ENCODE measurements around the gene SOCS1. TPM values are rescaled to one million over a fixed set of nuclear protein-coding genes. Genes with fewer than 3 reads are reported as not detected.

Gene SOCS1
- total and polyA plus RNA-seq, 2 of the 8 experiments (the other 6 are each of a cell fraction or from before 2014, with no cell fraction given) = 21.0 to 48.9 TPM

GRCh38 chr16:11240636-11241473 lies 15.1 kb downstream of the SOCS1 start:
- Histone ChIP-seq H3K79me1 (ENCODE audit: low read depth, low read length) (no peaks in the 10 kb centered on the region), H2AK5ac (ENCODE audit: low read depth, low read length) (no peak overlapping the region), H2BK5ac (ENCODE audit: low read depth, low read length) (no peak overlapping the region), H4K20me1 (replicated peaks in 1 of 2; ENCODE audit: control insufficient read depth in 1 of 2, insufficient read depth in 2 of 2, low read length in 2 of 2) (no peaks in the 10 kb centered on the region), H3K23me2 (ENCODE audit: low read depth, low read length) (no peaks in the 10 kb centered on the region; the same call in 1 of the 2 replicates), H3K4me3 (ENCODE audit: extremely low read depth in 1 of 4, insufficient read depth in 2 of 4, low read depth in 3 of 4, low read length in 4 of 4) (no peak overlapping the region), H3K4me2 (ENCODE audit: insufficient read depth in 1 of 2, low read depth in 2 of 2, low read length in 2 of 2) (no peak overlapping the region), H3K23ac (ENCODE audit: insufficient read length) (no peak overlapping the region), H3K9ac (replicated peaks in 1 of 4; ENCODE audit: extremely low read depth in 1 of 4, low read depth in 3 of 4, low read length in 3 of 4) (no peak overlapping the region), H3K79me2 (ENCODE audit: control insufficient read depth in 1 of 2, insufficient read depth in 2 of 2, low read length in 2 of 2) (no peaks in the 10 kb centered on the region), H3K14ac (ENCODE audit: insufficient read length) (no peak overlapping the region), H3K27me3 (replicated peaks in 1 of 4; ENCODE audit: control insufficient read depth in 3 of 4, extremely low read depth in 1 of 4, insufficient read depth in 3 of 4, low read length in 3 of 4) (no peaks in the 10 kb centered on the region), H4K91ac (replicated peaks; ENCODE audit: insufficient read length, low read length) (peak overlapping the region; percentile 5), H2BK15ac (ENCODE audit: low read length) (no peak overlapping the region), H3K36me3 (ENCODE audit: control insufficient read depth in 2 of 4, insufficient read depth in 4 of 4, low read length in 3 of 4) (no peaks in the 10 kb centered on the region), H3K4ac (replicated peaks; ENCODE audit: insufficient read length, low read depth, low read length) (no peak overlapping the region), H3K27ac (ENCODE audit: low read depth, low read length) (no peak overlapping the region), H4K5ac (ENCODE audit: insufficient read length, low read depth, low read length) (no peak overlapping the region), H4K8ac (ENCODE audit: extremely low read depth, insufficient read depth, low read length) (no peak overlapping the region), H2AFZ (ENCODE audit: low read length) (no peak overlapping the region), H3K4me1 (replicated peaks in 1 of 4; ENCODE audit: control insufficient read depth in 3 of 4, insufficient read depth in 4 of 4, low read length in 3 of 4) (peaks cover 0 to 6% (median 3%) of the 10 kb centered on the region in 4 experiments; a peak in 2 of 7 replicates), H3K9me3 (ENCODE audit: insufficient read depth in 2 of 2, low read depth in 1 of 2, low read length in 1 of 2) (0 out of 4 replicates have a peak, but pooled peaks cover 0 to 3% of the 10 kb centered on the region in 2 experiments), H2BK120ac (replicated peaks; ENCODE audit: low read depth, low read length) (no peak overlapping the region), H2BK20ac (ENCODE audit: low read length) (no peak overlapping the region), H3K56ac (replicated peaks; ENCODE audit: insufficient read length, low read depth, low read length) (no peak overlapping the region), H3K18ac (ENCODE audit: extremely low read depth, low read length) (peak overlapping the region; percentile 13; the same call in 1 of the 2 replicates), H2BK12ac (ENCODE audit: low read depth, low read length) (no peak overlapping the region)
- ChIA-PET CTCF (ENCODE audit: partially characterized antibody) (interaction anchor here (0.6 to 1.6 kb wide), 7 partner anchors 7 to 195 kb away, joined by 3 to 5 read pairs (median 4); no protein-coding TSS in a partner anchor), POLR2A (ENCODE audit: partially characterized antibody) (interaction anchor here (1.2 to 3.5 kb wide), 4 partner anchors 9 to 16 kb away, joined by 4 to 21 read pairs (median 8); no protein-coding TSS in a partner anchor)
- no peak for TF ChIP-seq ASH2L (IDR thresholded peaks at IDR 0.05; ENCODE audit: low read length)
- no peak for TF ChIP-seq SAP30 (IDR thresholded peaks at IDR 0.05; ENCODE audit: insufficient read depth, insufficient replicate concordance, low read length)
- no peak for TF ChIP-seq CBX5 (IDR thresholded peaks at IDR 0.05; ENCODE audit: low read depth, low read length)
- no peak for TF ChIP-seq BCL11A (IDR thresholded peaks at IDR 0.05; ENCODE audit: low read depth in 2 of 2, low read length in 2 of 2)
- TF ChIP-seq FOSL1 (IDR thresholded peaks at IDR 0.05; ENCODE audit: insufficient read depth, low read depth, low read length) = no peak
- TF ChIP-seq PHF8 (conservative IDR thresholded peaks at IDR 0.05; ENCODE audit: low read depth, low read length) = no peak
- TF ChIP-seq SP1 (IDR thresholded peaks at IDR 0.05; ENCODE audit: low read depth, low read length) = no peak
- no peak for TF ChIP-seq GABPA (IDR thresholded peaks at IDR 0.05; ENCODE audit: borderline replicate concordance, insufficient read depth, low read length)
- FAIRE-seq = no peak
- 82% methylated on average over 10 of the region's 10 CpGs; no CpG with 5 or more reads in 1 of the 2 experiments for WGBS, 2 experiments (ENCODE audit: extremely low coverage in 1 of 2, insufficient coverage in 1 of 2, insufficient read length in 1 of 2, insufficient replicate concordance in 2 of 2, low coverage in 1 of 2, low lambda C conversion rate in 2 of 2, missing lambda C conversion rate in 1 of 2)
- DNase-seq (ENCODE audit: low read depth in 1 of 2, low spot score in 2 of 2) = no peak

Measured in H1 (cell line).